HFF-Myc (cell line): Measurements from ENCODE around the gene KLHL40.

ENCODE experiments used
- DNase-seq: peaks from one replicate; pipeline ENCODE4 v3.0.0-alpha.2; 2011; ENCODE audit warnings: low read depth; ENCODE audit errors: extremely low read depth
- H3K4me3 ChIP-seq: replicated peaks from 2 replicates; pipeline ENCODE4 v1.5.1; 2011; ENCODE audit warnings: low read depth, mild to moderate bottlenecking, control low read depth, low read length
- CTCF ChIP-seq: IDR thresholded peaks from 2 replicates; pipeline ENCODE4 v1.5.1; 2012; ENCODE audit warnings: mild to moderate bottlenecking, low read depth, low read length, control low read depth; ENCODE audit errors: missing control alignments

The KLHL40 gene

GRCh38 chr3:42723219-42723618 is 37.9 kb downstream of the KLHL40 start:
- no peak overlapping the region for H3K4me3 ChIP-seq
- no peak for TF ChIP-seq CTCF
- no peak for DNase-seq

- no peak for DNase-seq
- H3K4me3 ChIP-seq, result no peak overlapping the region
- no peak for TF ChIP-seq CTCF
These were observed 40.1 kb downstream of the KLHL40 start for GRCh38 chr3:42725454-42725853.

GRCh38 chr3:42728056-42728455 is 42.7 kb downstream of the KLHL40 start:
- no peak for DNase-seq
- no peak for TF ChIP-seq CTCF
- no peak overlapping the region for H3K4me3 ChIP-seq

GRCh38 chr3:42728668-42729364 is 43.5 kb downstream of the KLHL40 start:
- TF ChIP-seq CTCF, result no peak
- H3K4me3 ChIP-seq, result no peak overlapping the region
- no peak for DNase-seq

GRCh38 chr3:42729404-42730145 is 44.2 kb downstream of the KLHL40 start:
- DNase-seq, result no peak
- TF ChIP-seq CTCF, result no peak
- no peak overlapping the region for H3K4me3 ChIP-seq

GRCh38 chr3:42730294-42730693 is 45.0 kb downstream of the KLHL40 start:
- H3K4me3 ChIP-seq, result no peak overlapping the region

More at GRCh38 chr3:42730294-42730693, 45.0 kb downstream of the KLHL40 start:
- no peak for DNase-seq
- no peak for TF ChIP-seq CTCF
